Neuron (in vitro differentiated cells): ENCODE results near the gene GJA4.

Experiments used
- H2AFZ ChIP-seq: one replicate; pipeline ENCODE4 v1.6.1; 2013; ENCODE audit warnings: low read depth, mild to moderate bottlenecking, inconsistent platforms, low read length, moderate library complexity
- H3K27me3 ChIP-seq: one replicate; pipeline ENCODE4 v1.6.1; 2013; ENCODE audit warnings: low read length; ENCODE audit not compliant: insufficient read depth
- H3K36me3 ChIP-seq: one replicate; pipeline ENCODE4 v1.6.1; 2013; ENCODE audit warnings: low read length; ENCODE audit not compliant: insufficient read depth
- H3K4me1 ChIP-seq: one replicate; pipeline ENCODE4 v1.6.1; 2013; ENCODE audit warnings: low read length; ENCODE audit not compliant: insufficient read depth
- H3K4me3 ChIP-seq: 2 replicates; pipeline ENCODE4 v1.5.1; 2013; ENCODE audit warnings: mild to moderate bottlenecking, low read length, moderate library complexity
- H3K9me3 ChIP-seq: one replicate; pipeline ENCODE4 v1.6.1; 2013; ENCODE audit warnings: low read length

GJA4 gene

DNA sequence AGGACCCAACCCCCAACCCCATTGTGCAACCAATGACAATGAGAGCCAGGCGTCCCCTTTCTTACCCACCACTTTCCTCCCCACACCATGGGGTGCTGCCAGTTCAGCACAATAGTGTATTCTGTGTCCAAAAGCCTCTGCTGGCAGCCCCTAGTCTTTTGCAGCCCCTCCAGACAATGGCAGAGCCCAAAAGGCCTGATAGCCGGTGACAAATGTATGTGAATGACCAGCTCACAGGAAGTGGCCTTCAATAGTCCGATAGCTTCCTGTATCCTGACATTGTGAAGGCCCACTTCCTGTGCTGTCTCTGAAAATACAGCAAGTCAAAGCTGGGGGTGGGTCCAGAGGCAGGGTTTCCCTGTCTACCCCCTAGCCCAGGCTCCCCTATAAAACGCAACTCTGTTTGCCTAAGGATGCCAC lies 50.2 kb downstream of the GJA4 start:
- Histone ChIP-seq H3K36me3 (no peaks in the 10 kb centered on the region), H3K4me1 (peaks cover 56% of the 10 kb centered on the region), H3K9me3 (no peaks in the 10 kb centered on the region), H3K27me3 (no peaks in the 10 kb centered on the region), H3K4me3 (no peak overlapping the region), H2AFZ (peak overlapping the region; percentile 11)

DNA sequence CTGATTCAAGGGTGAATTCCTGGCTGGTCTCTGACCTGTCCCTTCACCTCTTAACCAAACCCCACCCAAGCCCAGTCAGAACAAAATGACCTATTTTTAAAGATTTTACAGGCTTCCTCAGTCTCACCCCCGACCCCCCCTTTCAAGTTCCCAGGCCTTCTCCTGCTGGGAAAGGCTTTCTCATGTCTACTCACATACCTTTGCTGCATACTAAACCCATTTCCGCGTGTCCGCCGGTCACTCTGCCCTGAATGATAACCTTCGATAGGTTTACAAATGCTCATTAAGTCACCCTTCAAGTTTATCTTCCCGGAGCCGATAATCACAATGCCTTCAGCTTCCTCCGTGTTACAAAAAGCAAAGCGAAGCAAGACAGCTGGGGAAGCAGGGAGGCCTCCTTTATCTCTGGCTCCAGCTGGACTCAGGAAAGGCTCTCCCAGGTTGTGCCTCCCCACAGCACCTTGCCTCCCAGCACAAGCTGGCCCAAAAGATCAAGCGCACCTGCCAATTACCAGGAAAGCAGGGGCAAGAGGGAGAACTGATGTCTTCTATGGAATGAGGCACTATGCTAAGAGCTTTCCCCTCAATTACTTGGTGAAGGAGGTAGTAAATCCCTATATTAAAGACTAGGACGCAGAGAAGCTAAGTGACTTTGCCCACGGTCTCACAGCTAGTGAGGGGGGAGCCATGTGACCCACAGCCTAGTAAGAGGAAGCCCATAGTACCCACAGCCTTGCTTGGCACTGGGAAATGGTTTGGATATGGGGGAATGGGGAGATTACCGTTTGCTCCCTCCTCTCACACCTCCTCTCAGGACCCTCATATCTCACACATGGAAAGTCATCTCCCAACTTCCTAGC lies 50.8 kb downstream of the GJA4 start:
- H2AFZ ChIP-seq = peak overlapping the region; percentile 11
- no peaks in the 10 kb centered on the region for H3K36me3 ChIP-seq
- H3K4me3 ChIP-seq = no peak overlapping the region
- peaks cover 56% of the 10 kb centered on the region for H3K4me1 ChIP-seq
- no peaks in the 10 kb centered on the region for H3K9me3 ChIP-seq
- H3K27me3 ChIP-seq = no peaks in the 10 kb centered on the region

DNA sequence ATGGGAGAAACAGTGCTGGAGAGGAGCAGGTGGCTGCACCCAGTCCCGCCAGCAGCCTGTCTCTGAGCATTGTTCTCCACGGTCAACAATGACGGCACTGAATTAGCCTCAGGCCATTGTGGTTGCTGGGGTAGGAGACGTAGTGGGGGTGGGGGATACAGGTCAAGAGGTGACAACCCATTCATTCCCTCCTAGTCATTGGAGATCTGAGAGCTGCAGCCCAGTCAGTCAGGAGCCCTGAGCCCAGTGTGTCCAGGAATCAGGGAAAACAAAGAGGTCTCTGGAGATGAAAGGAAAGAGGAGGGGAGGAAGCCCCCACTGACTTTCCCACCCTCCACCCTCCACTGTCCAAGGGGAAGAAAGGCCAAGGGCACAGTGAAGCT lies 51.4 kb downstream of the GJA4 start:
- no peak overlapping the region for H2AFZ ChIP-seq
- no peak overlapping the region for H3K4me3 ChIP-seq
- peaks cover 56% of the 10 kb centered on the region for H3K4me1 ChIP-seq
- no peaks in the 10 kb centered on the region for H3K27me3 ChIP-seq
- no peaks in the 10 kb centered on the region for H3K36me3 ChIP-seq
- no peaks in the 10 kb centered on the region for H3K9me3 ChIP-seq
